Astrocyte of the cerebellum (primary cell): Measurements from ENCODE around the gene ZNF511.

Source experiments
- DNase-seq: peaks from one replicate; pipeline ENCODE4 v3.0.0-alpha.2; 2011; ENCODE audit warnings: low read depth
- H3K4me3 ChIP-seq: 2 replicates; pipeline ENCODE4 v1.5.1; 2011; ENCODE audit warnings: mild to moderate bottlenecking, low read depth, low read length, moderate library complexity
- in situ Hi-C: cut with HindIII; loops from 2 replicates; pipeline ENCODE4 v1.10.0; 2017; ENCODE audit warnings: low sequenced_read_pairs
- TF ChIP-seq, protein P1 (sequence below): IDR thresholded peaks from 2 replicates; pipeline ENCODE4 v1.5.1; 2012; ENCODE audit warnings: low read length, low read depth, moderate library complexity, mild to moderate bottlenecking; ENCODE audit errors: missing control alignments

Gene ZNF511

GRCh38 chr10:133278577-133279265 is 30.0 kb upstream of the ZNF511 start:
- TF ChIP-seq, protein P1, sequence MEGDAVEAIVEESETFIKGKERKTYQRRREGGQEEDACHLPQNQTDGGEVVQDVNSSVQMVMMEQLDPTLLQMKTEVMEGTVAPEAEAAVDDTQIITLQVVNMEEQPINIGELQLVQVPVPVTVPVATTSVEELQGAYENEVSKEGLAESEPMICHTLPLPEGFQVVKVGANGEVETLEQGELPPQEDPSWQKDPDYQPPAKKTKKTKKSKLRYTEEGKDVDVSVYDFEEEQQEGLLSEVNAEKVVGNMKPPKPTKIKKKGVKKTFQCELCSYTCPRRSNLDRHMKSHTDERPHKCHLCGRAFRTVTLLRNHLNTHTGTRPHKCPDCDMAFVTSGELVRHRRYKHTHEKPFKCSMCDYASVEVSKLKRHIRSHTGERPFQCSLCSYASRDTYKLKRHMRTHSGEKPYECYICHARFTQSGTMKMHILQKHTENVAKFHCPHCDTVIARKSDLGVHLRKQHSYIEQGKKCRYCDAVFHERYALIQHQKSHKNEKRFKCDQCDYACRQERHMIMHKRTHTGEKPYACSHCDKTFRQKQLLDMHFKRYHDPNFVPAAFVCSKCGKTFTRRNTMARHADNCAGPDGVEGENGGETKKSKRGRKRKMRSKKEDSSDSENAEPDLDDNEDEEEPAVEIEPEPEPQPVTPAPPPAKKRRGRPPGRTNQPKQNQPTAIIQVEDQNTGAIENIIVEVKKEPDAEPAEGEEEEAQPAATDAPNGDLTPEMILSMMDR, result no peak
- no peak for DNase-seq
- H3K4me3 ChIP-seq, result no peak overlapping the region
- in situ Hi-C loops, result no loop called here

GRCh38 chr10:133279326-133280226 is 29.1 kb upstream of the ZNF511 start:
- TF ChIP-seq, protein P1, result no peak
- in situ Hi-C loops, result no loop called here
- no peak overlapping the region for H3K4me3 ChIP-seq
- DNase-seq, result no peak

DNA sequence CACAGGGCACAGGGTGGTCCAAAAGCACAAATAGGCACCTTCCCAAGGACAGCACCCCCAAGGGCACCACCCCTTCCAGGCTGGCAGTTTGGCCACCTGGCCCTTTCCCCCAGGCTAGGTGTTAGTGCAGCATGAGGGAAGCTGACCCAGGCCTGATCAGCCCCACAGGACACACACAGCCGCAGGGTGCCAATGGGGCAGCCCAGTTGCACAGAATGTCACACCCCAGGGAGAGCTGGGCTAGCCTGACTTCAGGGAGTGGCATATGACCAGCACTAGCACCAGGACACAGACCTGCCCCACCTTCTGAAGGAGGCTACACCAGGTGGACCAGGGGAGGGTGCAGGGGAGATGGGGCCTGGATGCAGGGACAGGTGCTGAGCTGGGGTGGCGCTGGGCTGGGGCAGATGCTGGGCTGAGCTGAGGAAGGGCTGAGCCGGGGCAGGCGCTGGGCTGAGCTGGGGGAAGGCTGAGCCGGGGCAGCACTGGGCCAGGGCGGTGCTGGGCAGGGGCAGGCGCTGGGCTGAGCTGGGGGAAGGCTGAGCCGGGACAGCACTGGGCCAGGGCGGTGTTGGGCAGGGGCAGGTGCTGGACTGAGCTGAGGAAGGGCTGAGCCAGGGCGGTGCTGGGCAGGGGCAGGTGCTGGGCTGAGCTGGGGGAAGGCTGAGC is 28.2 kb upstream of the ZNF511 start:
- TF ChIP-seq, protein P1, result no peak
- no peak for DNase-seq
- in situ Hi-C loops, result no loop called here
- no peak overlapping the region for H3K4me3 ChIP-seq

- in situ Hi-C loops, result no loop called here
- no peak for DNase-seq
- TF ChIP-seq, protein P1, result no peak
- H3K4me3 ChIP-seq, result no peak overlapping the region
These were observed 27.6 kb upstream of the ZNF511 start for GRCh38 chr10:133281084-133281483.

GRCh38 chr10:133281628-133282372 is 26.9 kb upstream of the ZNF511 start:
- DNase-seq, result no peak
- TF ChIP-seq, protein P1, result no peak
- H3K4me3 ChIP-seq, result no peak overlapping the region
- in situ Hi-C loops, result no loop called here

DNA sequence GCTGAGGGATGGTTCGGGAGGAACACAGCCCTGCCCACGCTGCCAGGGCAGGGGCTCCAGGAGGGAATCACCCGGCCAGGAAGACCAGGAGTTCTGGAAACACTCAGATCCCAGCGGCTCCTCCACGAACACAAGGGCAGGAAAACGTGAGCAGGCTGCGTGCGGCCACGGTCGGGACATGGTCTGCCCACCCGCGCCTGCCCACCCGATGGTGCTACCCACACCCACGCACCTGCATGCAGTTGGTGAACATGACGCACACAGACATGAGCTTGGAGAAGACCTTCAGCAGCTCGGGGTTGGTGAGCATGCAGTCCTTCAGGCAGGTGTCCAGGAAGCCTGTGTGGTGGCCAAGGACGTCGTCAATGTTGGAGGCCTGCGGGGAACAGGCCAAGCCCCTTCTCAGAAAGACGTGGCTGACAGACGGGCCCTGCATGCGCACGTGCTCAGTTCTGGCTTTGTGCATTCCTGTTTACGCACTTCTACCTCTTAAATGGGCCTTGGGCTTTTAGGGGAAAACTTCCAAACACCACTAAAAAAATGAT is 25.8 kb upstream of the ZNF511 start:
- in situ Hi-C loops, result no loop called here
- no peak for DNase-seq
- H3K4me3 ChIP-seq, result no peak overlapping the region
- TF ChIP-seq, protein P1, result no peak
